Measurements from ENCODE around the gene RNPEP.

DNA sequence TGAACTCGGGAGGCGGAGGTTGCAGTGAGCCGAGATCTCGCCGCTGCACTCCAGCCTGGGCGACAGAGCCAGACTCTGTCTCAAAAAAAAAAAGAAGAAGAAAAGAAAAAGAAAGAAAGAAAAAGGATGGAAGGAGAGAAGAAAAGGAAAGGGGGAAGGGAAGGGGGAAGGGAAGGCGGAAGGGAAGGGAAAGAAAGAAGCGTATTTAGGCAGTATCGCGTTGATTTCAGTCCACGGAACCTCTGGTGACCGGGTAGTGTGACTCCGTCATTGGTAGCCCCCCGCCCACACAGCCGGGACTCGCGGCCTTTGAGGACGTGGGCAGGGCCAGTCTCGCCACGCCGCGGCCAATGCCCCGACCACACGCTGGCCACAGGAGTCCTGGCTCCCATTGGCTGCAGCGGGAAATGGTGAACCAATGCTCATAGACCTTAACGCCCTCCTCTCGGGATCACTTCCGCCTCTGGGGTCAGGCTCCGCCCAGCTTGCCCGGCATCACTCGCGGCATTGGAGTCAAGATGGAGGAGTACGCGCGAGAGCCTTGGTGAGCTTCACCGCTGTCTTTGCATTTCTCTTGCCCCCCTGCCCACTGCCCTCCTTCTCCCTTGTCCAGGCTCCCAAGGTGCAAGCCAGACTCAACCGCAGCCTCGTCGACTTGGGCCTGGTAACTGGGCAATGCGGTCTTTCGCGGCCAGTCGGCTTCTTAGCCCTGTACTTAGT is 27.3 kb upstream of the RNPEP start, which contains the start of gene TIMM17A:
- TF ChIP-seq CTCF (IDR thresholded peaks at IDR 0.05) (no peak), EP300 (IDR thresholded peaks at IDR 0.05) (no peak)

All from sigmoid colon (tissue), 4 donors.